A172 (cell line): Measurements from ENCODE around the gene MEIOSIN. TPM values are rescaled to one million over a fixed set of nuclear protein-coding genes. Genes with fewer than 3 reads are reported as not detected.
A peak's percentile ranks its signal among the peaks of the same experiment; 100 is the strongest.
"Not testable (repeated sequence)": the region's sequence is repeated elsewhere in the genome, so short reads cannot be mapped to it uniquely, and the experiment has no call there.

ENCODE experiments used
- DNase-seq: peaks from one replicate; pipeline ENCODE4 v3.0.0-alpha.2; 2015; ENCODE audit warnings: low spot score
- total RNA-seq: library from RNA; depleted of rRNA; stranded (reverse); fragments of >200 nt; shearing (Covaris generic); gene quantifications from 2 replicates; pipeline ENCODE4 v1.2.3, GENCODE V29; 2014; rRNA removed

Gene MEIOSIN, protein sequence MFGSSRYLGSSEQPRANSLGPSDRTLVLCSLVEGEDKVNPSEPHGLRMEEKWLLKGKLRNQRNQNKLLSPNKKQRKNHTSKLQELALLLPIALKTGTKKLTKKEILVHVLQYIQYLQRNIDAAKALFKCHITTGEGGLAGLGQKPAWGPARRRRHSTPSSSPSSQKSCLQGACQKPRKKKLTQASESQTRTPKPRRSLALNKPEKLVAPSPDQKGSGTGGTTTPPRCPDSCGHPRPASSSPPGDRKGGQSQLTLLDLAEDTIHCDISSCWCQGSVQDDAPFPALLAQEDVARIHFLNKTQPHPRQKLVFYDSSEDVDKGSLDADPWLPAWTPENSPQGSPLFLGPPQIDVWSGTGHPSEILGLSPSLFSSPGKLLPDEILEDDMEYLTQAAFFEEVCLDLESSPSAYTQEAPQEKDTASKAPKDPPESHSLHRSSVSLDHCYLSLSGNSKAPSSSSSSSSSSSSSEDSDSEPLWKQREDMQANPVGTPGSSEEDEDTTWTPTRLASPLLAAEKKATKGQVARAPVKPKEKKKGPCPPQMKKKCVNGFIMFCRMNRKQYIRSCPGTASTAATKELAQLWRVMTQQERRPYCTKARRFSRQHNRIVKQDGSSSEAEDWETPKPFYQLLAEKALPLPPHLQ
- not detected in 2 replicates for total RNA-seq

DNA sequence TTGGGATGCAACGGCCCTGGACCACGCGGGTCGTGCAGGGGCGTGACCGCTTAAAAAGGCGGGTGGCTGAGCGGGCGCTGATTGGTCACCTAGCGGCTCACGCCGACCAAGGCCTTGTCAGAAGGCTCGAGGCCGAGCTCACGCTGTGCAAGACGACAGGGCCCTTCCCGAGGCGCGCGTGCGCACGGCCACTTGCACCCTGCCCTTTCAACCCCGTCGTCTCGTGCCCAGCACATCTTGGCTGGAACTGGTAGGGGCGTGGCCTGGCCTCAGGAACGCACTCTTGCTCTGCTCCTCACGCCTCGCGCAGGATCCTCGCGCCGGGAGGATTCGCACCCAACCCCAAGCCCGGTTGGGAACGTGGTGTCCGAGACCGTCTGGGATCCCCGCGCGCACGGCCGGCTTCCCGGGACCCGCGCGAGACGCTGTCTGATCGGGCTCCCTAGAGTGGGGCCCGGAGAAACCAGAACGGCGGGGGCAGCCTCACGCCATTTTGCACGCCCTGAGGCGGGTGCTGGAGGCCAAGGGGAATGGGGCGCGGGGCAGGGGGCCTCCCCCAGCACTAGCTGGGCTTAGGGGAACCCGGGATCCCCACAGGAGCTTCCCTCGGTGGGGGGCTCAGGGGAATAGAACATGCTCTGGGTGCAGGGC, at the start of gene MEIOSIN:
MEIOSIN (plus strand) TSS at position 280 of the 651 bp plus-strand sequence. CDS start 1,938 bp downstream, outside the sequence.
- DNase-seq: no peak

DNA sequence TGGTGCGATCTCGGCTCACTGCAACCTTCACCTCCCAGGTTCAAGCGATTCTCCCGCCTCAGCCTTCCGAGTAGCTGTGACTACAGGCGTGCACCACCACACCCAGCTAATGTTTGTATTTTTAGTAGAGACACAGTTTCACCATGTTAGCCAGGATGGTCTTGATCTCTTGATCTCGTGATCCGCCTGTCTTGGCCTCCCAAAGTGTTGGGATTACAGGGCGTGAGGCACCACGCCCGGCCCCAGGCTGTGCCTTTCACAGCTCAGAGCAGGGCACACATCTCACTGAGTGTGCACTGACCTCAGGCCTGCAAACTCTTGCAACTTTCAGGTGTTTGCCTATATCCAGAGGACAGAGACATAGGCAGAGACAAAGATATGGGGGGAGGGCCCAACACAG, 48.2 kb upstream of the MEIOSIN start:
- not testable (repeated sequence) for DNase-seq

DNA sequence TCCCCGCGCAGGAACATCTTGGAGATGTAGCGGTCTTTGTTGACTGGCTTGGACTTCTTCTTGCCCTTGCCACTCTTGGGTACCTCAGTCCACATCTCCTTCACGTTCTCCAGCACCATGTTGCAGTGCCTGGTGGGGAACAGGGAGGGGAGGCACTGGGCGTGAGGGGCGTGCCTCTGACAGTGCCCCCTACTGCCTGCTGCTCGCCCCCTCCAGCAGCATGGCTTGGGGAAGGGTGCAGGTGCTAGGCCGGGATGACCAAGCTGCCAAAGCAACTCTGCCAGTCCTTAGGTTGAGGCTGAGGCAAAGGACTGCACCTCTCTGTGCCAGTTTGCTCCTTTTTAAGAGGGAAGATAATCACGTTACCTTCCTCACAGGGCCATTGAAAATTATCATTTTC, 45.6 kb upstream of the MEIOSIN start:
- no peak for DNase-seq

DNA sequence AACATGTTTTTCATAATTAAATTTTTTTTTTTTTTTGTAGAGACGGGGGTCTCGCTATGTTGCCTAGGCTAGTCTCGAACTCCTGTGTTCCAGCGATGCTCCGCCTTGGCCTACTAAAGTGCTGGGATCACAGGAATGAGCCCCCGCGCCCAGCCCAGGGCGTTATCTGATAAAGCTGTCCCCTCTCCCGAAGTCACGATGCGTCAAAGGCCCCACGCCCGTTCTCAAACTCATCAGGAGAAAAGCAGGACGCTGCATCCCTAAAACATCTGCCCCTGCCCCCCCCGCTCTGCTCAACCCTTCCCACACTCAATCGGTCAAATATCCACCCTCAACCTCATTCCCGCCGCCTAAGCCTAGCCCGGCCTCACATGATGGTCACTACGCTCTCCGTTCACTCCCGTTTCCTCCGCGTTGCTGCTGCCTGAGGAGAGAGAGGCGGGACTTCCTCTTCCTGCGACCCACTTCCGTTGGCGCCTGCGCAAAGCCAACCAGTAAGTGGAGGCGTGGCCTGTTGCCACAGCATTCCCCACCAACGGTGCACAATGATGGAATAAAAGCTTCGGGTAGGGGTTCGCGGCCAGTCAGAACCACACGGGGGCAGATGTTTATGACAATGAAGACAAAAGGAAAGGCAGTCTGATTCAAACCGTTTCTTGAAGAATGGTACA, 41.6 kb upstream of the MEIOSIN start, which contains the start of gene SNRPD2:
SNRPD2 (minus strand) TSS at position 438 of the 671 bp plus-strand sequence; CDS start at position 373, 65 bp downstream.
- peak; percentile 83 for DNase-seq

DNA sequence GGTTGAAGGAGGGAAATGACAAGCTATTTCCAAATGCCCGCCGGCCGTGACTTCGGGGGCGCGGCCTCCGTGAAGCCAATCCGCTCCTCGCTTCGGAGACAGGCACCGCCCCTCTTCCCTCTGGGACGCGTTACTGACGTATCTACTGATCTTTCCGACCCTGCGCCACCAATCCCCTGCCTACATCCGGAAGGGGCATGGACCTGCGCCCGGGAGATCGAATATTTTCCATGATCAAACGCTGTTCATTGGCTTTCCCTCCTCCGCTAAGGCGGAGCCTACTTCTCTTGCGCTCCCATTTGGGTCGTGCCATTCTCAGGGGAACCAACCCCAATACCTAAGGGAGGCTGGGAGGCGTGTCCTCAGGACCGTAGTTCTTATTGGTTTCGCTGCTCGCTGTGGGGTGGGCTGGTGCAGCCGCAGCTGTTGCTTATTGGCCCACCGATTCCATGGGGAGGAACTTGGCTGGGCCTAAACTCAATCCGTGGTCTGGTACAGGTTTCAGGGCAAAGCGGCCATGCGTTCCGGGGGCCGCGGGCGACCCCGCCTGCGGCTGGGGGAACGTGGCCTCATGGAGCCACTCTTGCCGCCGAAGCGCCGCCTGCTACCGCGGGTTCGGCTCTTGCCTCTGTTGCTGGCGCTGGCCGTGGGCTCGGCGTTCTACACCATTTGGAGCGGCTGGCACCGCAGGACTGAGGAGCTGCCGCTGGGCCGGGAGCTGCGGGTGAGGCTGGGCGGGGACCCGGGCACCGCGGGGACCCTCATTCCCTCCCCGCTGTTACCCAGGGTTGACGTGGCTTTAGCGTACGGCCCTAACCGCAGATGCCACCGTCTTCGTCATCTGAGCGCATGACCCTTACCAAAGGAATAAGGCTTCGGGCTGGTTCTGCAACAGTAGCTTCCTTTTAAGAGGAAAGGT, 40.8 kb upstream of the MEIOSIN start, which contains the start of gene QPCTL:
QPCTL (plus strand) TSS at position 480 of the 919 bp plus-strand sequence; CDS start at position 518, 38 bp downstream.
- DNase-seq: peak; percentile 95

DNA sequence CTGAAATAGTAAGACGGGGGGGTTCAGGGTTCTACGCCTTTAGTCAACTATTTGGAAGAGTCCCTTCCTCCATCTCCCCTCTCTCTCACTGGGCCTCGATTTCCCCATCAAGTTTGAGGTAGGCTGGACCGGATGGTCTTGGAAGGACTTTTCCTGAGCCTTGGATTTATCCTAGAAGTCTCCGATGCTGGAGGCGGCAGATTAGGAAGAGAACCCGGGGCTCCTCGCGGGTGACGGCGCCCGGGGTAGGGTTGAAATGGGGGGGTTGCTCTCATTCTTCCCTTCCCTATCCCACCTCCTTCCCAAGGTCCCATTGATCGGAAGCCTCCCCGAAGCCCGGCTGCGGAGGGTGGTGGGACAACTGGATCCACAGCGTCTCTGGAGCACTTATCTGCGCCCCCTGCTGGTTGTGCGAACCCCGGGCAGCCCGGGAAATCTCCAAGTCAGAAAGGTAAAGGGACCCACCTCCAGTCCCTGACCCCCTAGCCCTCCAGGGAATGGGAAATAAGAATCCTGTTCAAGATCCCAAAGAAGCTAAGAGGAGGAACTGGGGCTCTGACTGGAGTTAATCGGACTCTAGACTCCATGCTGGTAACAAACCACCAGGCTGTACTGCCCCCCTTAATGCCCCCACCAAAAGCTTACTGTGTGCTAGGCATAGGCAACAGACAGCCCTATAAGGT, 40.0 kb upstream of the MEIOSIN start:
- DNase-seq: peak; percentile 32

DNA sequence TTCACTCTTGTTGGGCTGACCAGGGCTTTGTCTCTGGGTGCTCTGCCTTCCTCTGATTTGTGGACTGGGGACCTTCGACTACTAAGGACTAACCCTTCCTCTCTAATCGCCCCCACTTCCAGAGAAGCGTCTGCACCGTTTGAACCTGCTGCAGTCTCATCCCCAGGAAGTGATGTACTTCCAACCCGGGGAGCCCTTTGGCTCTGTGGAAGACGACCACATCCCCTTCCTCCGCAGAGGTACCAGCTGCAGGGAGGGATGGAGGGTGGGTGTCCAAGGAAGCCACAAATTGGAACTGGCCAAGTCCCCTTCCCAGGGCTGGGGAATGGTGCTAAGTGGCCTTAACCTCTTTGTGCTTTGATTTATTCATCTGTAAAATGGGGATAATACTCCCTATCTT, 31.6 kb upstream of the MEIOSIN start:
- no peak for DNase-seq

DNA sequence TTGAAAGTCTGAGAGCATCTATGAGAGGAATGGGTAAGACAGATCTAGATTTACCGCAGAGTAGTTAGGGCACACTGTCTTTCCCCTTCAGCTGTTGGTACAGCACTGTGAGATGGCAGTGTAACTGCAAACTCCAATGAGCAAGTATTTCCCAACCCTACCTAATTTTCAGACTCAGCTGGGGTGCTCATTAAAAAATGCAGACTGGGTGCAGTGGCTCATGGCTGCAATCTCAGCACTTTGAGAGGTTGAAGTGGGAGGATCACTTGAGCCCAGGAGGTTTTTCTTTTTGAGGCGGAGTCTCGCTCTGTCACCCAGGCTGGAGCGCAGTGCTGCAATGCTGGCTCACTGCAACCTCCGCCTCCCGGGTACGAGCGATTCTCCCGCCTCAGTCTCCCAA, 28.1 kb upstream of the MEIOSIN start:
- no peak for DNase-seq

DNA sequence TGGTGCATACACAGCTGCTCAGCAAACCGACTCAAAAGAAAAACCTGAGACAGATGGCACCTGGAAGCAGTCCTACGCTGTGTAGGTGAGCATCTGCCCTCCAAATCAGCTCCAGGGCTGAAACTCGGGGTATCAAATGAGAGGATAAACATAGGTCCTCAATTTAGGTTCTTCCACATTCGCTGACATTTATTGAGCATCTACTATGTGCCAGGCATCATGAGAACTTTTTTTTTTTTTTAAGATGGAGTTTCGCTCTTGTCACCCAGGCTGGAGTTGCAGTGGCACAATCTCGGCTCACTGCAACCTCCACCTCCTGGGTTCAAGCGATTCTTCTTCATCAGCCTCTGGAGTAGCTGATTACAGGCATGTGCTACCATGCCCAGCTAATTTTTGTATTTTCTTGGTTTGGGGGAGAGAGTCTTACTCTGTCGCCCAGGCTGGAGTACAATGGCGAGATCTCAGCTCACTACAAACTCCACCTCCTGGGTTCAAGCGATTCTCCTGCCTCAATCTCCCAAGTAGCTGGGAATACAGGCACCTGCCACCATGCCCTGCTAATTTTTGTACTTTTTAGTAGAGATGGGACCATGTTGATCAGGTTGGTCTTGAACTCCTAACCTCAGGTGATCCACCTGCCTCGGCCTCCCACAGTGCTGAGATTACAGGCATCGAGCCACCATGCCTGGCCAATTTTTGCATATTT, 27.4 kb upstream of the MEIOSIN start:
- no peak for DNase-seq

DNA sequence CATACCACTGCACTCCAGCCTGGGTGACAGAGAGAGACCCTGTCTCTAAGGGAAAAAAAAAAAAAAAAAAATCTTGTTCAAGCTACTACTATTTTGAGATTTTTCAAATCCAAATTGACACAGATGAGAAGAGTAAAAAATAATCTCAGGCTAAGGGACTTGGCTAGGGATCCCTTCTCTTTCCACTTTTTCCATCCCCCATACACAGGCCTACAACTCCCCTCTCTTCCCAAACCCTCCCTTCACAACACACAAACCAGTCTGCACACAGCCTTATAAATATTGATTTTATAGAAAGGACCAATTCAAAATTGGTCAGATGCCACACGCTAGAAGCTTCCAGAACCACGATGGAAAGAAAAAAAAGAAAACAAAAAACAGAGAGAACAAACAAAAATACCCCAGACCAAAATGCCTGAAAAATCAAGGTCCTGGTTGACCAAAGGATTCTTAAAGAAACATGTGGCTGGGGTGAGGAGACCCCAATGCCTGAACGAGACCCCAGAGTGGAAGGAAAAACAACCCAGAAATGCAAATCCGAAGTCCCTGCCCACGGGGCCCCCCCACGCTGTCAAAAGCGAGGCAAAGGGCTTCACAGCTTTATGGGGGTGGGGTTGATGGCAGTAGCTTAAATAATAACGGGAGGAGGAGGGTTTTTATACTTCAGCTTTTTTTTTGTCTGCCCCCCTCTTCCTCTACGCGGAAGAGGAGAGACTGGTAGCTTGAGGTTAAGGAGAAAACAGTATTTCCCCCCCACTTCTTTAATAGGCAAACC, 22.7 kb upstream of the MEIOSIN start:
- DNase-seq: no peak

DNA sequence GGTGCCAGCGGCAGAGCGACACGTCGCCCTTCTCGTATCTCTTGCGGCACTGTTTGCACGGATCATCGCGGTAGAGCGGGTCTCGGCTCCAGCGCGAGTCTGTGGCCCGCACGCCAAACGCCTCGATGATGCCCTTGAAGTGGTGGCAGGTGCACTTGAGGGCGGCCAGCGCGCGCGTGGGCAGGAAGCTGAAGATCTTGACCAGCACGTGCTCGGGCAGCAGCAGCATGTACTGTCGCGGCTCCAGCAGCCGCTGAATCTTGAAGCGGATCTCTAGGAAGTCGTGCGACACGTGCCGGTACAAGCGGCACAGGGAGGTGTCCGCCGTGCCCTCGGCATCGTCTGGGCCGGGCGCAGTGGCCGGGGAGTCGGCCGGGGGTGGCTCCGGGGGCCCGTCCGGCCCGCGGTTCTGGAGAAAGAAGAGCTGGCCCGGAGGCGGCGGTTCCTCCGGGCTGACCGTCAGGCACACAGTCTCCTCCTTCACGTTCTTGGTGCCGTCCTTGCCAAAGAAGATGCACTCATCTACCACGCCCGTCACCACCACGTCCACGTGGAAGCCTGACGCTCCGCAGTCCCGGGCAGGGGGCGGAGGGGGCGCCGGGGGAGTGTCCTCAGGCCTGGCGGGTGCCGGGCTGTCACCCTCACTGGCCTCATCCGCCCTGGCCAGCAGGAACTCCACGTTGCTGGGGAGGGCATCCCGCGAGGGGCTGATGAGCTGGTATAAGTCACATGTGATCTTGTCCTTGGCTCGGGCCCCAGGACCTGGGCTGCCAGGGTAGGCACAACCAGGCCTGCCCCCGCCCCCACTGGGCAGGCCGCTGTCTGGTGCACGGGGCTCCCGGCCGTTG, 21.2 kb upstream of the MEIOSIN start:
- no peak for DNase-seq

DNA sequence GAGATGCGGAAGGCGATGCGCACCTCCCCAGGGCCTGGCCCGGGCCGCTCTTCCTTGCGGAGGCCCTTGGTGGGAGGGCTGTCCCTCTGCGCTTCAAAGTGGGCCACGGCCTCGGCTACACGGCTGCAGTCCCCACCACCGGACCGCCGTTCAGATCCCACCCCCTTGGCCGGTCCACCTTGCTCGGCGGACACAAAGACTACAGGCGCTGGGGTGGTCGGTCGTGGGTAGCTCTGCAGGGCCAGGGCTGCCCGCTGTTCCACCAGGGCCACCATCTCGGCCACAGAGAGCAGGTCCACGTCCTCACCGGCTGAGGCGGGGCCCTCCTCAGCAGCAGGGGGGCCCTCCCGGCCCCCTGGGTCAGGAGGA, 20.6 kb upstream of the MEIOSIN start:
- DNase-seq: no peak

DNA sequence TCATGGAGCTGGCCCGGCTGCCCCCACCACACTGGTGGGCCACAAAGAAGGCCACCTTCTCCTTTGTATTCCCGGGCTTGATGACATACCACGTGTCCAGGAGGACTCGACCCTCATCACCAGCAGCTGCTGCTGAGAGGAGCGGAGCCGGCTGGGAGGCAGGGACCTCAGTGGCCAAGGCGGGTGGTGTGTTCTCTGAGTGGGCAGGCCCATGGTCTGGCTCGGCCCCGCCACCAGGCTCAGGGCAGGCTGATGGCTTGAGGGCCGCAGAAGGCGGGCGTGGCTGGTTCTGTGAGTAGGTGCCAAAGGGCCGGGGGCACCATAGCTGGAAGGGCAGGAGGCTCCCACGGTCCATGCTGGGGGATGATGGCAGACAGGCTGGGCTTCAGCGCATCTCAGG, 20.1 kb upstream of the MEIOSIN start:
- no peak for DNase-seq

DNA sequence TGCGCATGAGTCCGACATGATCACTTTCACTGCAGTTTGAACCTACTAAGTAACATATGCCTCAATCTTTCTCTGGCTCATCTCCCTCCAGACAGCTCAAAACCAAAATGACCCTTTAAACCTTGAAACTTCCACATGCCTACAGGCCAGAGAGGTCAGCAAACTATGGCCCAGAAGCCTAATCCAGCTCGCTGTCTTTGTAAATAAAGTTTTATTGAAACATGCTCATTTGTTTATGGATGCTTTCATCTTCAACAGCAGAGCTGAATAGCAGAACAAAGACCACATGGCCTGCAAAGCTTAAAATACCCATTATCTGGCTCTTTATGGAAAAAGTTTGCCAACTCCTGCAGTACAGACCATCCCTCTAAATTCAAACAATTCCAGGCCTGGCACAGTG, 18.1 kb upstream of the MEIOSIN start:
- DNase-seq: no peak

DNA sequence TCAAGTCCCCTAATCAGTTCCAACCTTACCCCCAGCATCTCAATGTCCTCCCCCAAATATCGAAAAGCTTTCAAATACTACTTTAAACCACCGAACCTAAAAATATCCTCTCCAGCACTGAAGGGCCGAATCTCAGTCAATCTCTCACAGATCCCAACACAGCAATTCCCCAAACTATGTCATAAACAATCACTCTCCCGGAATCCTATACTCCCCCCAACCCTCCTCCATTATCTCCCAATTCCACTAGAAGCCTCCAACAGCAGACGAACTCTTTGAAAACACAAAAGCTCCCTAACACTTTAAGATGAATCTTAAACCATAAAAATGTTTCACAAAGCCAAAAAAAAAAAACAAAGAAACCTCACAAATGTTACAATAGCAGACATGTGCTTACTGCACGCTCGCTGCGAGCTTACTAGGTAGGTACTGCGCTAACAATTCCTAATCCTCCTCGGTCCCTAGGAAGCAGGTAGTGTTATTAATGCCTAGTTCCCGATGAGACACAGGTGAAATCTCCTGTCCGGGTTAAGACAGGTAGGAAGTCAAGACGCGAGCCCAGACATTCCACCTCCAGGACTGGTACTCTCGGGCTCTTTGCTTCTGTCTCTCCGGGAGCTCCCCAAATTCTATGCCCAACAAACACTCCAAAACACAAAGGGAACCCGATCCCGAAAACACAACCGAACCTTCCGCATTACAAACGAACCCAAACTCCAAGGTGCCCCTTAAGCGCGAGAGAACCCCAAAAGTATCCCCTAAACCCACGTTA, 16.7 kb upstream of the MEIOSIN start:
- no peak for DNase-seq

DNA sequence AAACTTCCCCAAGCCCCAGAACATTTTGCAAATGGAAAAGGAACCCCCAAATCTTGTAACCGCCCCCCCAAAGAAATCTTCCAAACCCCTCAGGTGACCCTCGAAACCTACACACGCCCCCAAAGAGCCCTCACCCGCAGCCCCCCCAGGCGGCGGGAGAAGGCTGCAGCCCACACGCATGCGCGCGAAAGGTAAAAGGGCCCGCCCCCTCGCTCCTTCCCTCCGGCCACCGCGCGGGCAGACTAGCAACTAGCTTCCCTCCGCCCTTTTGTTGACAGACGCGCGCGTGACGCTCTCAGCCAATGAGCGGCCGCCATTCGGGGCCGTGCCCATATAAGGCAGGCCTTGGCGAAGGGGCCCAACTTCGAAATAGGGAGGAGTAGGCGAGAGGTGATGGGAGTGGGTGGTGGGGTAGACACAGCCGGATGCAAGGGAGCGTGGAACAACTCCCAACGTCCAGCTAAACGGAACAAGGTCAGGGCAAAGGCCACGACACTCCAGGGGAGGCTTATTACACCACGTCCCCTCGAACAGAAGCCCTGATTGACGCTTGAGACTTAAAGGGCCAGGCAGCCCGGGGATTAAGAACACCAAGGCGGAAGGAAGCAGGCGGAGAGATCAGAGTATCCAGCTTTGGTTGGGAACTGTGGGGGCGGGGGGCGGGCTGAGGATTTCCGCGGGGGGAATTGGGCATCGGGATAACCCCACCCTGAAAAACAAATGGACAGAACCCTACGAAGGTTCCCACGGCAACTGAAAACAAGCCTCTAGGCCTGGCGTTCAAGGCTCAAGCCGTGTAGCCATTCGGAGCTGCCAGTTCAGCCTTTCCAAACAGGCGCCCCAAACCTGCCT, 15.9 kb upstream of the MEIOSIN start:
- DNase-seq: peak; percentile 91
